GM23338 (cell line): ENCODE data around the gene CACTIN. TPM values are rescaled to one million over a fixed set of nuclear protein-coding genes. Genes with fewer than 3 reads are reported as not detected.

Source experiments
- ATAC-seq: fragments of 200-7000 bp; cut with Tn5 transposase; 3 replicates; pipeline ENCODE4 v1.9.1; 2020
- DNase-seq: peaks from one replicate; pipeline ENCODE4 v3.0.0-alpha.2; 2015; ENCODE audit warnings: low spot score
- H2AFZ ChIP-seq: fragments of 200-600 bp; sonication (generic); 2 replicates; pipeline ENCODE4 v1.8.0; 2016; ENCODE audit warnings: antibody characterized with exemption, mild to moderate bottlenecking, moderate library complexity
- H3F3A ChIP-seq: fragments of 200-600 bp; sonication (generic); replicated peaks from 2 replicates; pipeline ENCODE4 v1.8.0; 2017; ENCODE audit warnings: antibody characterized with exemption, mixed run types, low read depth
- H3K27ac ChIP-seq: fragments of 200-600 bp; sonication (generic); 2 replicates; pipeline ENCODE4 v1.6.1; 2016; ENCODE audit warnings: low read depth
- H3K27me3 ChIP-seq: fragments of 200-600 bp; sonication (generic); 2 replicates; pipeline ENCODE4 v1.8.0; 2016; ENCODE audit warnings: mild to moderate bottlenecking, mixed run types, moderate library complexity; ENCODE audit not compliant: insufficient read depth
- H3K36me3 ChIP-seq: fragments of 200-600 bp; sonication (generic); 2 replicates; pipeline ENCODE4 v1.8.0; 2016; ENCODE audit warnings: mild to moderate bottlenecking; ENCODE audit not compliant: insufficient read depth
- H3K4me1 ChIP-seq: fragments of 200-600 bp; sonication (generic); 2 replicates; pipeline ENCODE4 v1.8.0; 2016; ENCODE audit warnings: mild to moderate bottlenecking, moderate library complexity; ENCODE audit not compliant: insufficient read depth
- H3K4me2 ChIP-seq: fragments of 200-600 bp; sonication (generic); 2 replicates; pipeline ENCODE4 v1.7.1; 2017; ENCODE audit warnings: mixed run types
- H3K4me3 ChIP-seq: fragments of 200-600 bp; sonication (generic); 2 replicates; pipeline ENCODE4 v1.6.1; 2016; ENCODE audit warnings: mixed run types
- H3K79me2 ChIP-seq: fragments of 200-600 bp; sonication (generic); replicated peaks from 2 replicates; pipeline ENCODE4 v1.8.0; 2017; ENCODE audit warnings: mild to moderate bottlenecking; ENCODE audit not compliant: insufficient read depth
- H3K9me2 ChIP-seq: fragments of 200-600 bp; sonication (generic); 2 replicates; pipeline ENCODE4 v1.8.0; 2017; ENCODE audit not compliant: insufficient read depth
- H4K20me1 ChIP-seq: fragments of 200-600 bp; sonication (generic); replicated peaks from 2 replicates; pipeline ENCODE4 v1.8.0; 2017; ENCODE audit warnings: mild to moderate bottlenecking; ENCODE audit not compliant: insufficient read depth
- H3K27ac Mint-ChIP-seq: 2 replicates; pipeline ENCODE4 v1.8.0; 2020; ENCODE audit warnings: inconsistent platforms, mild to moderate bottlenecking, moderate library complexity, mixed read lengths
- H3K27me3 Mint-ChIP-seq: 3 replicates; pipeline ENCODE4 v1.8.0; 2022; ENCODE audit warnings: low read depth, mild to moderate bottlenecking, moderate library complexity, mixed read lengths, inconsistent platforms; ENCODE audit not compliant: insufficient read depth, poor library complexity
- H3K36me3 Mint-ChIP-seq: 3 replicates; pipeline ENCODE4 v1.8.0; 2021; ENCODE audit warnings: low read depth, mild to moderate bottlenecking, inconsistent platforms, moderate library complexity, mixed read lengths
- H3K4me1 Mint-ChIP-seq: 3 replicates; pipeline ENCODE4 v1.8.0; 2020; ENCODE audit warnings: mild to moderate bottlenecking, inconsistent platforms, mixed read lengths
- H3K4me3 Mint-ChIP-seq: 3 replicates; pipeline ENCODE4 v1.8.0; 2021; ENCODE audit warnings: moderate library complexity, mild to moderate bottlenecking, inconsistent platforms, mixed read lengths
- H3K9me3 Mint-ChIP-seq: 3 replicates; pipeline ENCODE4 v1.8.0; 2020; ENCODE audit warnings: moderate library complexity, mild to moderate bottlenecking, inconsistent platforms, mixed read lengths
- CREB1 ChIP-seq: fragments of 250-450 bp; sonication (Bioruptor Pico); IDR thresholded peaks from 2 replicates; pipeline ENCODE4 v1.5.0; 2020; ENCODE audit warnings: low read depth, mild to moderate bottlenecking, moderate library complexity
- EZH2 ChIP-seq: fragments of 200-600 bp; sonication (generic); IDR thresholded peaks from one replicate; pipeline ENCODE4 v1.8.0; 2017; ENCODE audit warnings: antibody characterized with exemption, mild to moderate bottlenecking, low read depth; ENCODE audit not compliant: unreplicated experiment
- EZH2phosphoT487 ChIP-seq: fragments of 200-600 bp; sonication (generic); IDR thresholded peaks from one replicate; pipeline ENCODE4 v1.8.1; 2018; ENCODE audit warnings: antibody characterized with exemption; ENCODE audit not compliant: unreplicated experiment
- JUNB ChIP-seq: IDR thresholded peaks from one replicate; pipeline ENCODE4 v1.6.1; 2016; ENCODE audit warnings: antibody characterized with exemption; ENCODE audit not compliant: unreplicated experiment
- NANOG ChIP-seq: IDR thresholded peaks from 2 replicates; pipeline ENCODE4 v1.6.1; 2016; ENCODE audit warnings: antibody characterized with exemption, borderline replicate concordance
- POLR2AphosphoS5 ChIP-seq: IDR thresholded peaks from 2 replicates; pipeline ENCODE4 v1.6.1; 2016; ENCODE audit warnings: antibody characterized with exemption, low read depth
- STAT1 ChIP-seq: IDR thresholded peaks from one replicate; pipeline ENCODE4 v1.6.1; 2016; ENCODE audit warnings: antibody characterized with exemption; ENCODE audit not compliant: unreplicated experiment
- ZNF114 ChIP-seq: fragments of 250-450 bp; sonication (Bioruptor Pico); IDR thresholded peaks from 2 replicates; pipeline ENCODE4 v1.5.0; 2020; ENCODE audit warnings: mild to moderate bottlenecking, moderate library complexity
- ZNF331 ChIP-seq: fragments of 250-450 bp; sonication (Bioruptor Pico); IDR thresholded peaks from 2 replicates; pipeline ENCODE4 v1.5.0; 2020; ENCODE audit warnings: low read depth, mild to moderate bottlenecking, moderate library complexity
- polyA plus RNA-seq: library from polyadenylated mRNA; unstranded; fragments of >200 nt; fragmentation: Nextera tagmentation; extraction: Ambion mirVana; gene quantifications from 2 replicates; pipeline ENCODE4 v1.2.1, GENCODE V29; 2016
- total RNA-seq: library from RNA; depleted of rRNA; stranded (reverse); fragments of >200 nt; shearing (Covaris generic); gene quantifications from 2 replicates; pipeline ENCODE4 v1.2.3, GENCODE V29; 2014
- TF ChIP-seq, protein P1 (sequence below): IDR thresholded peaks from one replicate; pipeline ENCODE4 v1.6.1; 2018; ENCODE audit warnings: antibody characterized with exemption; ENCODE audit not compliant: unreplicated experiment
- TF ChIP-seq, protein P2 (sequence below), 2 experiments: fragments of 200-600 bp in 1 of 2; sonication (generic) in 1 of 2; conservative IDR thresholded peaks; 2 replicates each; pipeline versions ENCODE4 v1.5.1 to v1.6.1; 2016 to 2017; ENCODE audit warnings: antibody characterized with exemption in 2 of 2, low read depth in 2 of 2, mild to moderate bottlenecking in 2 of 2, moderate library complexity in 1 of 2
- TF ChIP-seq, protein P3 (sequence below): IDR thresholded peaks from 2 replicates; pipeline ENCODE4 v1.6.1; 2016; ENCODE audit warnings: antibody characterized with exemption
- TF ChIP-seq, protein P4 (sequence below): fragments of 250-450 bp; sonication (Bioruptor Pico); IDR thresholded peaks from 2 replicates; pipeline ENCODE4 v1.5.0; 2020; ENCODE audit warnings: mild to moderate bottlenecking, moderate library complexity

Gene CACTIN
- total and polyA plus RNA-seq, 2 experiments from 2014 or later, result 14.3 to 47.4 TPM

DNA sequence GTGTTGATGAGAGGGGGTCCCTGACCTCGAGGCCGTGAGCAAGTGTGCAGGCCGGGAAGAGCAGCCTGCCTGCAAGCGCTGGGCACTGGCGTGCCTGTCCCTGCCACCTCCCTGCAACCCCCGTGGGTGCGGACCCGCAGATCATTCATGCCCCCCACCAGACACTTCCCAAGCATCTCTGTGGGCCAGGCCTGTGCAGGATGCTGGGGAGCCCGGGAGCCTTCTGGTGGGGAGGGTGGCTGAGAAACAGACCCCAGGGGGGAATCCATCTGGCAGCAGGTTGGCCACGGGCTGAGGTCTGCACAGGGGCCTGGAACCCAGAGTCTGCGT, 18.4 kb upstream of the CACTIN start:
- TF ChIP-seq POLR2AphosphoS5 (no peak), NANOG (no peak), EZH2 (no peak), ZNF114 (no peak), JUNB (no peak), STAT1 (no peak), CREB1 (CRISPR knock-in tag) (no peak), ZNF331 (CRISPR knock-in tag) (no peak), EZH2phosphoT487 (no peak)
- TF ChIP-seq, protein P1, sequence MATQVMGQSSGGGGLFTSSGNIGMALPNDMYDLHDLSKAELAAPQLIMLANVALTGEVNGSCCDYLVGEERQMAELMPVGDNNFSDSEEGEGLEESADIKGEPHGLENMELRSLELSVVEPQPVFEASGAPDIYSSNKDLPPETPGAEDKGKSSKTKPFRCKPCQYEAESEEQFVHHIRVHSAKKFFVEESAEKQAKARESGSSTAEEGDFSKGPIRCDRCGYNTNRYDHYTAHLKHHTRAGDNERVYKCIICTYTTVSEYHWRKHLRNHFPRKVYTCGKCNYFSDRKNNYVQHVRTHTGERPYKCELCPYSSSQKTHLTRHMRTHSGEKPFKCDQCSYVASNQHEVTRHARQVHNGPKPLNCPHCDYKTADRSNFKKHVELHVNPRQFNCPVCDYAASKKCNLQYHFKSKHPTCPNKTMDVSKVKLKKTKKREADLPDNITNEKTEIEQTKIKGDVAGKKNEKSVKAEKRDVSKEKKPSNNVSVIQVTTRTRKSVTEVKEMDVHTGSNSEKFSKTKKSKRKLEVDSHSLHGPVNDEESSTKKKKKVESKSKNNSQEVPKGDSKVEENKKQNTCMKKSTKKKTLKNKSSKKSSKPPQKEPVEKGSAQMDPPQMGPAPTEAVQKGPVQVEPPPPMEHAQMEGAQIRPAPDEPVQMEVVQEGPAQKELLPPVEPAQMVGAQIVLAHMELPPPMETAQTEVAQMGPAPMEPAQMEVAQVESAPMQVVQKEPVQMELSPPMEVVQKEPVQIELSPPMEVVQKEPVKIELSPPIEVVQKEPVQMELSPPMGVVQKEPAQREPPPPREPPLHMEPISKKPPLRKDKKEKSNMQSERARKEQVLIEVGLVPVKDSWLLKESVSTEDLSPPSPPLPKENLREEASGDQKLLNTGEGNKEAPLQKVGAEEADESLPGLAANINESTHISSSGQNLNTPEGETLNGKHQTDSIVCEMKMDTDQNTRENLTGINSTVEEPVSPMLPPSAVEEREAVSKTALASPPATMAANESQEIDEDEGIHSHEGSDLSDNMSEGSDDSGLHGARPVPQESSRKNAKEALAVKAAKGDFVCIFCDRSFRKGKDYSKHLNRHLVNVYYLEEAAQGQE, result no peak
- TF ChIP-seq, protein P2, sequence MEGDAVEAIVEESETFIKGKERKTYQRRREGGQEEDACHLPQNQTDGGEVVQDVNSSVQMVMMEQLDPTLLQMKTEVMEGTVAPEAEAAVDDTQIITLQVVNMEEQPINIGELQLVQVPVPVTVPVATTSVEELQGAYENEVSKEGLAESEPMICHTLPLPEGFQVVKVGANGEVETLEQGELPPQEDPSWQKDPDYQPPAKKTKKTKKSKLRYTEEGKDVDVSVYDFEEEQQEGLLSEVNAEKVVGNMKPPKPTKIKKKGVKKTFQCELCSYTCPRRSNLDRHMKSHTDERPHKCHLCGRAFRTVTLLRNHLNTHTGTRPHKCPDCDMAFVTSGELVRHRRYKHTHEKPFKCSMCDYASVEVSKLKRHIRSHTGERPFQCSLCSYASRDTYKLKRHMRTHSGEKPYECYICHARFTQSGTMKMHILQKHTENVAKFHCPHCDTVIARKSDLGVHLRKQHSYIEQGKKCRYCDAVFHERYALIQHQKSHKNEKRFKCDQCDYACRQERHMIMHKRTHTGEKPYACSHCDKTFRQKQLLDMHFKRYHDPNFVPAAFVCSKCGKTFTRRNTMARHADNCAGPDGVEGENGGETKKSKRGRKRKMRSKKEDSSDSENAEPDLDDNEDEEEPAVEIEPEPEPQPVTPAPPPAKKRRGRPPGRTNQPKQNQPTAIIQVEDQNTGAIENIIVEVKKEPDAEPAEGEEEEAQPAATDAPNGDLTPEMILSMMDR (conservative IDR thresholded peaks at IDR 0.05; ENCODE audit: low read depth in 2 of 2), result no peak
- TF ChIP-seq, protein P3, sequence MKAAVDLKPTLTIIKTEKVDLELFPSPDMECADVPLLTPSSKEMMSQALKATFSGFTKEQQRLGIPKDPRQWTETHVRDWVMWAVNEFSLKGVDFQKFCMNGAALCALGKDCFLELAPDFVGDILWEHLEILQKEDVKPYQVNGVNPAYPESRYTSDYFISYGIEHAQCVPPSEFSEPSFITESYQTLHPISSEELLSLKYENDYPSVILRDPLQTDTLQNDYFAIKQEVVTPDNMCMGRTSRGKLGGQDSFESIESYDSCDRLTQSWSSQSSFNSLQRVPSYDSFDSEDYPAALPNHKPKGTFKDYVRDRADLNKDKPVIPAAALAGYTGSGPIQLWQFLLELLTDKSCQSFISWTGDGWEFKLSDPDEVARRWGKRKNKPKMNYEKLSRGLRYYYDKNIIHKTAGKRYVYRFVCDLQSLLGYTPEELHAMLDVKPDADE, result no peak
- TF ChIP-seq, protein P4, sequence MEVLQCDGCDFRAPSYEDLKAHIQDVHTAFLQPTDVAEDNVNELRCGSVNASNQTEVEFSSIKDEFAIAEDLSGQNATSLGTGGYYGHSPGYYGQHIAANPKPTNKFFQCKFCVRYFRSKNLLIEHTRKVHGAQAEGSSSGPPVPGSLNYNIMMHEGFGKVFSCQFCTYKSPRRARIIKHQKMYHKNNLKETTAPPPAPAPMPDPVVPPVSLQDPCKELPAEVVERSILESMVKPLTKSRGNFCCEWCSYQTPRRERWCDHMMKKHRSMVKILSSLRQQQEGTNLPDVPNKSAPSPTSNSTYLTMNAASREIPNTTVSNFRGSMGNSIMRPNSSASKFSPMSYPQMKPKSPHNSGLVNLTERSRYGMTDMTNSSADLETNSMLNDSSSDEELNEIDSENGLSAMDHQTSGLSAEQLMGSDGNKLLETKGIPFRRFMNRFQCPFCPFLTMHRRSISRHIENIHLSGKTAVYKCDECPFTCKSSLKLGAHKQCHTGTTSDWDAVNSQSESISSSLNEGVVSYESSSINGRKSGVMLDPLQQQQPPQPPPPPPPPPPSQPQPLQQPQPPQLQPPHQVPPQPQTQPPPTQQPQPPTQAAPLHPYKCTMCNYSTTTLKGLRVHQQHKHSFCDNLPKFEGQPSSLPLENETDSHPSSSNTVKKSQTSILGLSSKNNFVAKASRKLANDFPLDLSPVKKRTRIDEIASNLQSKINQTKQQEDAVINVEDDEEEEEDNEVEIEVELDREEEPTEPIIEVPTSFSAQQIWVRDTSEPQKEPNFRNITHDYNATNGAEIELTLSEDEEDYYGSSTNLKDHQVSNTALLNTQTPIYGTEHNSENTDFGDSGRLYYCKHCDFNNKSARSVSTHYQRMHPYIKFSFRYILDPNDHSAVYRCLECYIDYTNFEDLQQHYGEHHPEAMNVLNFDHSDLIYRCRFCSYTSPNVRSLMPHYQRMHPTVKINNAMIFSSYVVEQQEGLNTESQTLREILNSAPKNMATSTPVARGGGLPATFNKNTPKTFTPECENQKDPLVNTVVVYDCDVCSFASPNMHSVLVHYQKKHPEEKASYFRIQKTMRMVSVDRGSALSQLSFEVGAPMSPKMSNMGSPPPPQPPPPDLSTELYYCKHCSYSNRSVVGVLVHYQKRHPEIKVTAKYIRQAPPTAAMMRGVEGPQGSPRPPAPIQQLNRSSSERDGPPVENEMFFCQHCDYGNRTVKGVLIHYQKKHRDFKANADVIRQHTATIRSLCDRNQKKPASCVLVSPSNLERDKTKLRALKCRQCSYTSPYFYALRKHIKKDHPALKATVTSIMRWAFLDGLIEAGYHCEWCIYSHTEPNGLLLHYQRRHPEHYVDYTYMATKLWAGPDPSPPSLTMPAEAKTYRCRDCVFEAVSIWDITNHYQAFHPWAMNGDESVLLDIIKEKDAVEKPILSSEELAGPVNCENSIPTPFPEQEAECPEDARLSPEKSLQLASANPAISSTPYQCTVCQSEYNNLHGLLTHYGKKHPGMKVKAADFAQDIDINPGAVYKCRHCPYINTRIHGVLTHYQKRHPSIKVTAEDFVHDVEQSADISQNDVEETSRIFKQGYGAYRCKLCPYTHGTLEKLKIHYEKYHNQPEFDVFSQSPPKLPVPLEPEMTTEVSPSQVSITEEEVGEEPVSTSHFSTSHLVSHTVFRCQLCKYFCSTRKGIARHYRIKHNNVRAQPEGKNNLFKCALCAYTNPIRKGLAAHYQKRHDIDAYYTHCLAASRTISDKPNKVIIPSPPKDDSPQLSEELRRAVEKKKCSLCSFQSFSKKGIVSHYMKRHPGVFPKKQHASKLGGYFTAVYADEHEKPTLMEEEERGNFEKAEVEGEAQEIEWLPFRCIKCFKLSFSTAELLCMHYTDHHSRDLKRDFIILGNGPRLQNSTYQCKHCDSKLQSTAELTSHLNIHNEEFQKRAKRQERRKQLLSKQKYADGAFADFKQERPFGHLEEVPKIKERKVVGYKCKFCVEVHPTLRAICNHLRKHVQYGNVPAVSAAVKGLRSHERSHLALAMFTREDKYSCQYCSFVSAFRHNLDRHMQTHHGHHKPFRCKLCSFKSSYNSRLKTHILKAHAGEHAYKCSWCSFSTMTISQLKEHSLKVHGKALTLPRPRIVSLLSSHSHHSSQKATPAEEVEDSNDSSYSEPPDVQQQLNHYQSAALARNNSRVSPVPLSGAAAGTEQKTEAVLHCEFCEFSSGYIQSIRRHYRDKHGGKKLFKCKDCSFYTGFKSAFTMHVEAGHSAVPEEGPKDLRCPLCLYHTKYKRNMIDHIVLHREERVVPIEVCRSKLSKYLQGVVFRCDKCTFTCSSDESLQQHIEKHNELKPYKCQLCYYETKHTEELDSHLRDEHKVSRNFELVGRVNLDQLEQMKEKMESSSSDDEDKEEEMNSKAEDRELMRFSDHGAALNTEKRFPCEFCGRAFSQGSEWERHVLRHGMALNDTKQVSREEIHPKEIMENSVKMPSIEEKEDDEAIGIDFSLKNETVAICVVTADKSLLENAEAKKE (CRISPR knock-in tag), result no peak
- Histone ChIP-seq H3F3A (no peaks in the 10 kb centered on the region), H3K27ac (no peak overlapping the region), H3K36me3 (no peaks in the 10 kb centered on the region; the same call in 1 of the 2 replicates), H3K9me2 (no peaks in the 10 kb centered on the region), H4K20me1 (no peaks in the 10 kb centered on the region; the same call in 1 of the 2 replicates), H3K4me1 (no peaks in the 10 kb centered on the region), H2AFZ (no peak overlapping the region), H3K27me3 (no peaks in the 10 kb centered on the region), H3K79me2 (no peaks in the 10 kb centered on the region), H3K4me3 (no peak overlapping the region), H3K4me2 (no peak overlapping the region)
- Mint-ChIP-seq H3K9me3 (no peaks in the 10 kb centered on the region), H3K4me1 (no peaks in the 10 kb centered on the region), H3K27ac (no peak overlapping the region), H3K36me3 (peaks cover under 1% of the 10 kb centered on the region; the same call in 2 of the 3 replicates), H3K27me3 (peaks cover 2% of the 10 kb centered on the region), H3K4me3 (no peak overlapping the region)
- ATAC-seq (no peak), DNase-seq (no peak)
